Uterus (tissue), 2 donors: ENCODE measurements around the gene TMC3.

Experiments used
- POLR2A ChIP-seq, 2 donors: fragments of 450-650 bp; IDR thresholded peaks; one replicate each; pipeline ENCODE4 v1.6.1; 2016; ENCODE audit warnings: antibody characterized with exemption in 2 of 2, mild to moderate bottlenecking in 1 of 2, moderate library complexity in 1 of 2
- TF ChIP-seq, protein P1 (sequence below), 4 experiments: fragments of 200-600 bp in 2 of 4; fragments of 450-650 bp in 2 of 4; sonication (generic) in 2 of 4; IDR thresholded peaks; one replicate each; pipeline ENCODE4 v1.5.1; 2016 to 2019; ENCODE audit warnings: antibody characterized with exemption in 4 of 4, mild to moderate bottlenecking in 2 of 4, moderate library complexity in 1 of 4

GRCh38 chr15:81282606-81282895 is 91.5 kb downstream of the TMC3 start:
- TF ChIP-seq, protein P1, sequence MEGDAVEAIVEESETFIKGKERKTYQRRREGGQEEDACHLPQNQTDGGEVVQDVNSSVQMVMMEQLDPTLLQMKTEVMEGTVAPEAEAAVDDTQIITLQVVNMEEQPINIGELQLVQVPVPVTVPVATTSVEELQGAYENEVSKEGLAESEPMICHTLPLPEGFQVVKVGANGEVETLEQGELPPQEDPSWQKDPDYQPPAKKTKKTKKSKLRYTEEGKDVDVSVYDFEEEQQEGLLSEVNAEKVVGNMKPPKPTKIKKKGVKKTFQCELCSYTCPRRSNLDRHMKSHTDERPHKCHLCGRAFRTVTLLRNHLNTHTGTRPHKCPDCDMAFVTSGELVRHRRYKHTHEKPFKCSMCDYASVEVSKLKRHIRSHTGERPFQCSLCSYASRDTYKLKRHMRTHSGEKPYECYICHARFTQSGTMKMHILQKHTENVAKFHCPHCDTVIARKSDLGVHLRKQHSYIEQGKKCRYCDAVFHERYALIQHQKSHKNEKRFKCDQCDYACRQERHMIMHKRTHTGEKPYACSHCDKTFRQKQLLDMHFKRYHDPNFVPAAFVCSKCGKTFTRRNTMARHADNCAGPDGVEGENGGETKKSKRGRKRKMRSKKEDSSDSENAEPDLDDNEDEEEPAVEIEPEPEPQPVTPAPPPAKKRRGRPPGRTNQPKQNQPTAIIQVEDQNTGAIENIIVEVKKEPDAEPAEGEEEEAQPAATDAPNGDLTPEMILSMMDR (IDR thresholded peaks at IDR 0.05): no peak
- TF ChIP-seq POLR2A (IDR thresholded peaks at IDR 0.05): no peak
